HEK293T (cell line): ENCODE measurements around the gene BPTF.

Experiments used
- ARNT ChIP-seq: fragments of 450-650 bp; IDR thresholded peaks from 2 replicates; pipeline ENCODE4 v1.6.1; 2017; ENCODE audit warnings: mild to moderate bottlenecking
- BHLHE40 ChIP-seq: fragments of 450-650 bp; IDR thresholded peaks from 2 replicates; pipeline ENCODE4 v1.6.1; 2016; ENCODE audit warnings: mild to moderate bottlenecking, moderate library complexity, borderline replicate concordance
- ELF4 ChIP-seq: fragments of 450-650 bp; IDR thresholded peaks from 2 replicates; pipeline ENCODE4 v1.6.1; 2017; ENCODE audit warnings: antibody characterized with exemption
- FOXA1 ChIP-seq: fragments of 450-650 bp; IDR thresholded peaks from 2 replicates; pipeline ENCODE4 v1.6.1; 2016; ENCODE audit warnings: mild to moderate bottlenecking
- FOXK2 ChIP-seq: fragments of 450-650 bp; IDR thresholded peaks from 2 replicates; pipeline ENCODE4 v1.6.1; 2016; ENCODE audit warnings: mild to moderate bottlenecking
- L3MBTL2 ChIP-seq: fragments of 450-650 bp; conservative IDR thresholded peaks from 2 replicates; pipeline ENCODE4 v1.6.1; 2016; ENCODE audit warnings: mild to moderate bottlenecking
- LEF1 ChIP-seq: fragments of 450-650 bp; IDR thresholded peaks from 2 replicates; pipeline ENCODE4 v1.6.1; 2017; ENCODE audit warnings: mild to moderate bottlenecking, borderline replicate concordance
- NFRKB ChIP-seq: fragments of 450-650 bp; IDR thresholded peaks from 2 replicates; pipeline ENCODE4 v1.6.1; 2016; ENCODE audit warnings: mild to moderate bottlenecking, moderate library complexity
- SP1 ChIP-seq: fragments of 450-650 bp; IDR thresholded peaks from 2 replicates; pipeline ENCODE4 v1.6.1; 2017
- SUZ12 ChIP-seq: fragments of 450-650 bp; IDR thresholded peaks from 2 replicates; pipeline ENCODE4 v1.6.1; 2016; ENCODE audit warnings: mild to moderate bottlenecking
- TARDBP ChIP-seq: fragments of 450-650 bp; IDR thresholded peaks from 2 replicates; pipeline ENCODE4 v1.6.1; 2016
- TF ChIP-seq, protein P1 (sequence below): fragments of 450-650 bp; IDR thresholded peaks from 2 replicates; pipeline ENCODE4 v1.6.1; 2016

DNA sequence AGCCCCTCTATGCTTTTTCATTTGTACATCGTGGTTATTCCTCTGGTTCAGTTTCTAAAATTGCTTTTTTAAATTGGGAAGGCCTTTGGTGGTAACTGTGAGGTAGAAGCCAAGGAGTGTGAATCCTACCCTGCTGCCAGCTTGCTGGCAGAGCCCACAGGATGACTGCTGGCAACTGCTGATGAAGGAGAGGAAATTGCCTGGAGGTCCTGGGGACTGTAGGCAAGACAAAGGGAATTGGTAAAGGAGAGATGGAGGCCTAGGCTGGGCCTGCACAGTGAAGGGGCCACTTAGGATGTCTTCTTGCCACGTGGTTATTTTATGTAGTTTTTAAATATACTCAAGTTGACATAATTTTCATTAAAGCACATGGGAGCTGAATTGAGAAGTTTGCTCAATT, 155.2 kb downstream of the BPTF start:
- TF ChIP-seq SUZ12 (no peak), TARDBP (no peak), LEF1 (no peak), SP1 (no peak), ELF4 (no peak), ARNT (no peak), NFRKB (no peak), L3MBTL2 (no peak), FOXK2 (no peak), BHLHE40 (no peak), FOXA1 (no peak)
- TF ChIP-seq, protein P1, sequence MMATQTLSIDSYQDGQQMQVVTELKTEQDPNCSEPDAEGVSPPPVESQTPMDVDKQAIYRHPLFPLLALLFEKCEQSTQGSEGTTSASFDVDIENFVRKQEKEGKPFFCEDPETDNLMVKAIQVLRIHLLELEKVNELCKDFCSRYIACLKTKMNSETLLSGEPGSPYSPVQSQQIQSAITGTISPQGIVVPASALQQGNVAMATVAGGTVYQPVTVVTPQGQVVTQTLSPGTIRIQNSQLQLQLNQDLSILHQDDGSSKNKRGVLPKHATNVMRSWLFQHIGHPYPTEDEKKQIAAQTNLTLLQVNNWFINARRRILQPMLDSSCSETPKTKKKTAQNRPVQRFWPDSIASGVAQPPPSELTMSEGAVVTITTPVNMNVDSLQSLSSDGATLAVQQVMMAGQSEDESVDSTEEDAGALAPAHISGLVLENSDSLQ: no peak
